GM23338 (cell line): ENCODE results near the gene IQSEC3.

ENCODE experiments used
- CTCF ChIP-seq, 2 experiments: fragments of 200-600 bp in 1 of 2; sonication (generic) in 1 of 2; conservative IDR thresholded peaks; 2 replicates each; pipeline versions ENCODE4 v1.5.1 to v1.6.1; 2016 to 2017; ENCODE audit warnings: antibody characterized with exemption in 2 of 2, low read depth in 2 of 2, mild to moderate bottlenecking in 2 of 2, moderate library complexity in 1 of 2
- EZH2 ChIP-seq: fragments of 200-600 bp; sonication (generic); IDR thresholded peaks from one replicate; pipeline ENCODE4 v1.8.0; 2017; ENCODE audit warnings: antibody characterized with exemption, mild to moderate bottlenecking, low read depth; ENCODE audit not compliant: unreplicated experiment
- EZH2phosphoT487 ChIP-seq: fragments of 200-600 bp; sonication (generic); IDR thresholded peaks from one replicate; pipeline ENCODE4 v1.8.1; 2018; ENCODE audit warnings: antibody characterized with exemption; ENCODE audit not compliant: unreplicated experiment
- POLR2AphosphoS5 ChIP-seq: IDR thresholded peaks from 2 replicates; pipeline ENCODE4 v1.6.1; 2016; ENCODE audit warnings: antibody characterized with exemption, low read depth
- TF ChIP-seq, protein P1 (sequence below): IDR thresholded peaks from one replicate; pipeline ENCODE4 v1.6.1; 2018; ENCODE audit warnings: antibody characterized with exemption; ENCODE audit not compliant: unreplicated experiment
- TF ChIP-seq, protein P2 (sequence below): IDR thresholded peaks from 2 replicates; pipeline ENCODE4 v1.6.1; 2016; ENCODE audit warnings: antibody characterized with exemption

- TF ChIP-seq EZH2phosphoT487, result no peak
- TF ChIP-seq CTCF (conservative IDR thresholded peaks at IDR 0.05; ENCODE audit: low read depth in 2 of 2), result no peak
- TF ChIP-seq, protein P1, sequence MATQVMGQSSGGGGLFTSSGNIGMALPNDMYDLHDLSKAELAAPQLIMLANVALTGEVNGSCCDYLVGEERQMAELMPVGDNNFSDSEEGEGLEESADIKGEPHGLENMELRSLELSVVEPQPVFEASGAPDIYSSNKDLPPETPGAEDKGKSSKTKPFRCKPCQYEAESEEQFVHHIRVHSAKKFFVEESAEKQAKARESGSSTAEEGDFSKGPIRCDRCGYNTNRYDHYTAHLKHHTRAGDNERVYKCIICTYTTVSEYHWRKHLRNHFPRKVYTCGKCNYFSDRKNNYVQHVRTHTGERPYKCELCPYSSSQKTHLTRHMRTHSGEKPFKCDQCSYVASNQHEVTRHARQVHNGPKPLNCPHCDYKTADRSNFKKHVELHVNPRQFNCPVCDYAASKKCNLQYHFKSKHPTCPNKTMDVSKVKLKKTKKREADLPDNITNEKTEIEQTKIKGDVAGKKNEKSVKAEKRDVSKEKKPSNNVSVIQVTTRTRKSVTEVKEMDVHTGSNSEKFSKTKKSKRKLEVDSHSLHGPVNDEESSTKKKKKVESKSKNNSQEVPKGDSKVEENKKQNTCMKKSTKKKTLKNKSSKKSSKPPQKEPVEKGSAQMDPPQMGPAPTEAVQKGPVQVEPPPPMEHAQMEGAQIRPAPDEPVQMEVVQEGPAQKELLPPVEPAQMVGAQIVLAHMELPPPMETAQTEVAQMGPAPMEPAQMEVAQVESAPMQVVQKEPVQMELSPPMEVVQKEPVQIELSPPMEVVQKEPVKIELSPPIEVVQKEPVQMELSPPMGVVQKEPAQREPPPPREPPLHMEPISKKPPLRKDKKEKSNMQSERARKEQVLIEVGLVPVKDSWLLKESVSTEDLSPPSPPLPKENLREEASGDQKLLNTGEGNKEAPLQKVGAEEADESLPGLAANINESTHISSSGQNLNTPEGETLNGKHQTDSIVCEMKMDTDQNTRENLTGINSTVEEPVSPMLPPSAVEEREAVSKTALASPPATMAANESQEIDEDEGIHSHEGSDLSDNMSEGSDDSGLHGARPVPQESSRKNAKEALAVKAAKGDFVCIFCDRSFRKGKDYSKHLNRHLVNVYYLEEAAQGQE, result no peak
- no peak for TF ChIP-seq EZH2
- no peak for TF ChIP-seq POLR2AphosphoS5
- TF ChIP-seq, protein P2, sequence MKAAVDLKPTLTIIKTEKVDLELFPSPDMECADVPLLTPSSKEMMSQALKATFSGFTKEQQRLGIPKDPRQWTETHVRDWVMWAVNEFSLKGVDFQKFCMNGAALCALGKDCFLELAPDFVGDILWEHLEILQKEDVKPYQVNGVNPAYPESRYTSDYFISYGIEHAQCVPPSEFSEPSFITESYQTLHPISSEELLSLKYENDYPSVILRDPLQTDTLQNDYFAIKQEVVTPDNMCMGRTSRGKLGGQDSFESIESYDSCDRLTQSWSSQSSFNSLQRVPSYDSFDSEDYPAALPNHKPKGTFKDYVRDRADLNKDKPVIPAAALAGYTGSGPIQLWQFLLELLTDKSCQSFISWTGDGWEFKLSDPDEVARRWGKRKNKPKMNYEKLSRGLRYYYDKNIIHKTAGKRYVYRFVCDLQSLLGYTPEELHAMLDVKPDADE, result no peak
Measured at GRCh38 chr12:152440-152839, 85.9 kb downstream of the IQSEC3 start.
